ENCODE data around the gene OCLN.

GRCh38 chr5:69510694-69511093 lies 18.1 kb downstream of the OCLN start:
- TF ChIP-seq CTCF (IDR thresholded peaks at IDR 0.05; ENCODE audit: borderline replicate concordance, extremely low read depth, low read length, poor library complexity, severe bottlenecking) (no peak), EZH2 (IDR thresholded peaks at IDR 0.05; ENCODE audit: borderline replicate concordance, low read depth, low read length, severe bottlenecking) (no peak)

Data from DND-41 (cell line).